Airway epithelial cell (primary cell): ENCODE measurements around the gene CHRNA1. TPM values are rescaled to one million over a fixed set of nuclear protein-coding genes. Genes with fewer than 3 reads are reported as not detected.

ENCODE experiments used
- total RNA-seq: library from RNA; depleted of rRNA; stranded (reverse); fragments of >200 nt; gene quantifications from 2 replicates; pipeline ENCODE4 v1.2.3, GENCODE V29; 2015

Gene CHRNA1
- total RNA-seq: 0.49 TPM in 1 of 2 replicates, not detected in the other

GRCh38 chr2:174764280-174765255 lies at the start of gene CHRNA1:
Gene CHRNA1 (minus strand): TSS chr2:174764472. CDS start chr2:174764394, 78 bp downstream.

Other genes with a start within 250 kb of the CHRNA1 start
- 1.3 and 2.9 TPM in 2 replicates for gene WIPF1, start 166.7 kb downstream of the CHRNA1 start, total RNA-seq
- 3.4 and 4.4 TPM in 2 replicates for gene CHN1, start 240.9 kb upstream of the CHRNA1 start, total RNA-seq